ENCODE measurements around the gene ZNF277.

The ZNF277 gene

GRCh38 chr7:112212571-112212970 lies 6.1 kb downstream of the ZNF277 start:
- Histone ChIP-seq H3K27ac (ENCODE audit: insufficient read depth in 1 of 2, low read depth in 1 of 2, low read length in 2 of 2, poor library complexity in 1 of 2, severe bottlenecking in 2 of 2) (no peak overlapping the region), H3K4me1 (ENCODE audit: control extremely low read depth in 1 of 4, control insufficient read depth in 4 of 4, insufficient read depth in 4 of 4, low read length in 3 of 4) (peaks cover 0 to 3% (median under 1%) of the 10 kb centered on the region in 4 experiments), H3K9me3 (ENCODE audit: control extremely low read depth in 1 of 5, control insufficient read depth in 4 of 5, insufficient read depth in 2 of 5, low read depth in 1 of 5, low read length in 4 of 5) (no peaks in the 10 kb centered on the region), H3K4me3 (ENCODE audit: control insufficient read depth in 1 of 7, extremely low read depth in 1 of 7, insufficient read depth in 4 of 7, low read depth in 2 of 7, low read length in 6 of 7) (no peak overlapping the region), H3K27me3 (replicated peaks in 2 of 5; ENCODE audit: control insufficient read depth in 4 of 5, insufficient read depth in 5 of 5, low read length in 4 of 5) (no peaks in the 10 kb centered on the region), H3K36me3 (ENCODE audit: control insufficient read depth in 4 of 4, insufficient read depth in 4 of 4, low read length in 3 of 4) (no peaks in the 10 kb centered on the region)
- WGBS (ENCODE audit: insufficient coverage), result 100% methylated on average over 1 of the region's 2 CpGs
- ChIA-PET CTCF (no interaction called here), POLR2A (no interaction called here)
- DNase-seq, result no peak

- no peak for DNase-seq
- no peaks in the 10 kb centered on the region for H3K9me3 ChIP-seq (ENCODE audit: control extremely low read depth in 1 of 5, control insufficient read depth in 4 of 5, insufficient read depth in 2 of 5, low read depth in 1 of 5, low read length in 4 of 5)
- no peaks in the 10 kb centered on the region for H3K27me3 ChIP-seq (replicated peaks in 2 of 5; ENCODE audit: control insufficient read depth in 4 of 5, insufficient read depth in 5 of 5, low read length in 4 of 5)
- H3K27ac ChIP-seq (ENCODE audit: insufficient read depth in 1 of 2, low read depth in 1 of 2, low read length in 2 of 2, poor library complexity in 1 of 2, severe bottlenecking in 2 of 2), result no peak overlapping the region
- no peaks in the 10 kb centered on the region for H3K4me1 ChIP-seq (ENCODE audit: control extremely low read depth in 1 of 4, control insufficient read depth in 4 of 4, insufficient read depth in 4 of 4, low read length in 3 of 4)
- no peaks in the 10 kb centered on the region for H3K36me3 ChIP-seq (ENCODE audit: control insufficient read depth in 4 of 4, insufficient read depth in 4 of 4, low read length in 3 of 4)
- no peak overlapping the region for H3K4me3 ChIP-seq (ENCODE audit: control insufficient read depth in 1 of 7, extremely low read depth in 1 of 7, insufficient read depth in 4 of 7, low read depth in 2 of 7, low read length in 6 of 7)
- ChIA-PET CTCF (interaction anchor here (1.9 kb wide), 1 partner anchor 9 kb away, joined by 8 read pairs; no protein-coding TSS in a partner anchor), POLR2A (no interaction called here)
- no CpG with 5 or more reads among the region's 1 CpG for WGBS (ENCODE audit: insufficient coverage)
These were observed 7.2 kb downstream of the ZNF277 start for GRCh38 chr7:112213735-112214134.

GRCh38 chr7:112214268-112214667 lies 7.8 kb downstream of the ZNF277 start:
- no peak for DNase-seq
- H3K9me3 ChIP-seq (ENCODE audit: control extremely low read depth in 1 of 5, control insufficient read depth in 4 of 5, insufficient read depth in 2 of 5, low read depth in 1 of 5, low read length in 4 of 5), result no peaks in the 10 kb centered on the region

GRCh38 chr7:112214883-112215282 lies 8.4 kb downstream of the ZNF277 start:
- no peaks in the 10 kb centered on the region for H3K9me3 ChIP-seq (ENCODE audit: control extremely low read depth in 1 of 5, control insufficient read depth in 4 of 5, insufficient read depth in 2 of 5, low read depth in 1 of 5, low read length in 4 of 5)
- no peak for DNase-seq
- 100% methylated on average over 2 of the region's 2 CpGs for WGBS (ENCODE audit: insufficient coverage)
- no peaks in the 10 kb centered on the region for H3K36me3 ChIP-seq (ENCODE audit: control insufficient read depth in 4 of 4, insufficient read depth in 4 of 4, low read length in 3 of 4)
- POLR2A ChIA-PET, result no interaction called here
- no peak overlapping the region for H3K4me3 ChIP-seq (ENCODE audit: control insufficient read depth in 1 of 7, extremely low read depth in 1 of 7, insufficient read depth in 4 of 7, low read depth in 2 of 7, low read length in 6 of 7)
- no peaks in the 10 kb centered on the region for H3K4me1 ChIP-seq (ENCODE audit: control extremely low read depth in 1 of 4, control insufficient read depth in 4 of 4, insufficient read depth in 4 of 4, low read length in 3 of 4)
- CTCF ChIA-PET, result interaction anchor here (1.3 to 1.9 kb wide), 3 partner anchors 8 to 236 kb away, joined by 3 to 8 read pairs (median 4); no protein-coding TSS in a partner anchor
- H3K27me3 ChIP-seq (replicated peaks in 2 of 5; ENCODE audit: control insufficient read depth in 4 of 5, insufficient read depth in 5 of 5, low read length in 4 of 5), result no peaks in the 10 kb centered on the region
- H3K27ac ChIP-seq (ENCODE audit: insufficient read depth in 1 of 2, low read depth in 1 of 2, low read length in 2 of 2, poor library complexity in 1 of 2, severe bottlenecking in 2 of 2), result no peak overlapping the region

More at GRCh38 chr7:112214268-112214667, 7.8 kb downstream of the ZNF277 start:
- no peaks in the 10 kb centered on the region for H3K27me3 ChIP-seq (replicated peaks in 2 of 5; ENCODE audit: control insufficient read depth in 4 of 5, insufficient read depth in 5 of 5, low read length in 4 of 5)
- no peaks in the 10 kb centered on the region for H3K4me1 ChIP-seq (ENCODE audit: control extremely low read depth in 1 of 4, control insufficient read depth in 4 of 4, insufficient read depth in 4 of 4, low read length in 3 of 4)
- H3K27ac ChIP-seq (ENCODE audit: insufficient read depth in 1 of 2, low read depth in 1 of 2, low read length in 2 of 2, poor library complexity in 1 of 2, severe bottlenecking in 2 of 2), result no peak overlapping the region
- H3K4me3 ChIP-seq (ENCODE audit: control insufficient read depth in 1 of 7, extremely low read depth in 1 of 7, insufficient read depth in 4 of 7, low read depth in 2 of 7, low read length in 6 of 7), result no peak overlapping the region
- CTCF ChIA-PET, result interaction anchor here (1.3 to 1.9 kb wide), 3 partner anchors 9 to 237 kb away, joined by 3 to 8 read pairs (median 4); no protein-coding TSS in a partner anchor
- POLR2A ChIA-PET, result no interaction called here
- H3K36me3 ChIP-seq (ENCODE audit: control insufficient read depth in 4 of 4, insufficient read depth in 4 of 4, low read length in 3 of 4), result no peaks in the 10 kb centered on the region

GRCh38 chr7:112215787-112216186 lies 9.3 kb downstream of the ZNF277 start:
- no peak for DNase-seq
- Histone ChIP-seq H3K9me3 (ENCODE audit: control extremely low read depth in 1 of 5, control insufficient read depth in 4 of 5, insufficient read depth in 2 of 5, low read depth in 1 of 5, low read length in 4 of 5) (no peaks in the 10 kb centered on the region), H3K4me3 (ENCODE audit: control insufficient read depth in 1 of 7, extremely low read depth in 1 of 7, insufficient read depth in 4 of 7, low read depth in 2 of 7, low read length in 6 of 7) (no peak overlapping the region), H3K27me3 (replicated peaks in 2 of 5; ENCODE audit: control insufficient read depth in 4 of 5, insufficient read depth in 5 of 5, low read length in 4 of 5) (no peaks in the 10 kb centered on the region), H3K36me3 (ENCODE audit: control insufficient read depth in 4 of 4, insufficient read depth in 4 of 4, low read length in 3 of 4) (no peaks in the 10 kb centered on the region), H3K27ac (ENCODE audit: insufficient read depth in 1 of 2, low read depth in 1 of 2, low read length in 2 of 2, poor library complexity in 1 of 2, severe bottlenecking in 2 of 2) (no peak overlapping the region), H3K4me1 (ENCODE audit: control extremely low read depth in 1 of 4, control insufficient read depth in 4 of 4, insufficient read depth in 4 of 4, low read length in 3 of 4) (no peaks in the 10 kb centered on the region)
- CTCF ChIA-PET, result interaction anchor here (1.4 kb wide), 1 partner anchor 9 kb away, joined by 4 read pairs; no protein-coding TSS in a partner anchor
- WGBS (ENCODE audit: insufficient coverage), result no CpG with 5 or more reads among the region's 4 CpGs
- POLR2A ChIA-PET, result no interaction called here

- H3K9me3 ChIP-seq (ENCODE audit: control extremely low read depth in 1 of 5, control insufficient read depth in 4 of 5, insufficient read depth in 2 of 5, low read depth in 1 of 5, low read length in 4 of 5), result peaks cover 0 to 5% (median 0%) of the 10 kb centered on the region in 5 experiments
- H3K27me3 ChIP-seq (replicated peaks in 2 of 5; ENCODE audit: control insufficient read depth in 4 of 5, insufficient read depth in 5 of 5, low read length in 4 of 5), result no peaks in the 10 kb centered on the region
- no peak for DNase-seq
- no peak overlapping the region for H3K4me3 ChIP-seq (ENCODE audit: control insufficient read depth in 1 of 7, extremely low read depth in 1 of 7, insufficient read depth in 4 of 7, low read depth in 2 of 7, low read length in 6 of 7)
- H3K4me1 ChIP-seq (ENCODE audit: control extremely low read depth in 1 of 4, control insufficient read depth in 4 of 4, insufficient read depth in 4 of 4, low read length in 3 of 4), result no peaks in the 10 kb centered on the region
- 93% methylated on average over 20 of the region's 20 CpGs for WGBS (ENCODE audit: insufficient coverage)
- ChIA-PET POLR2A (no interaction called here), CTCF (no interaction called here)
- H3K27ac ChIP-seq (ENCODE audit: insufficient read depth in 1 of 2, low read depth in 1 of 2, low read length in 2 of 2, poor library complexity in 1 of 2, severe bottlenecking in 2 of 2), result no peak overlapping the region
- peaks cover 0 to 6% (median 4%) of the 10 kb centered on the region in 4 experiments for H3K36me3 ChIP-seq (ENCODE audit: control insufficient read depth in 4 of 4, insufficient read depth in 4 of 4, low read length in 3 of 4)
These were observed 14.5 kb downstream of the ZNF277 start for GRCh38 chr7:112220877-112221434.

- Histone ChIP-seq H3K4me1 (ENCODE audit: control extremely low read depth in 1 of 4, control insufficient read depth in 4 of 4, insufficient read depth in 4 of 4, low read length in 3 of 4) (no peaks in the 10 kb centered on the region), H3K27me3 (replicated peaks in 2 of 5; ENCODE audit: control insufficient read depth in 4 of 5, insufficient read depth in 5 of 5, low read length in 4 of 5) (no peaks in the 10 kb centered on the region), H3K9me3 (ENCODE audit: control extremely low read depth in 1 of 5, control insufficient read depth in 4 of 5, insufficient read depth in 2 of 5, low read depth in 1 of 5, low read length in 4 of 5) (peaks cover 0 to 5% (median 0%) of the 10 kb centered on the region in 5 experiments), H3K27ac (ENCODE audit: insufficient read depth in 1 of 2, low read depth in 1 of 2, low read length in 2 of 2, poor library complexity in 1 of 2, severe bottlenecking in 2 of 2) (no peak overlapping the region), H3K4me3 (ENCODE audit: control insufficient read depth in 1 of 7, extremely low read depth in 1 of 7, insufficient read depth in 4 of 7, low read depth in 2 of 7, low read length in 6 of 7) (no peak overlapping the region), H3K36me3 (ENCODE audit: control insufficient read depth in 4 of 4, insufficient read depth in 4 of 4, low read length in 3 of 4) (peaks cover 0 to 6% (median 4%) of the 10 kb centered on the region in 4 experiments)
- ChIA-PET CTCF (interaction anchor here (1.4 kb wide), 1 partner anchor 9 kb away, joined by 4 read pairs; no protein-coding TSS in a partner anchor), POLR2A (no interaction called here)
- DNase-seq, result no peak
- WGBS (ENCODE audit: insufficient coverage), result 100% methylated on average over 3 of the region's 3 CpGs
These were observed 16.8 kb downstream of the ZNF277 start for GRCh38 chr7:112223310-112223709.

All from common myeloid progenitor, CD34-positive (primary cell).